K562 (cell line): Measurements from ENCODE around the gene SPIRE1. TPM values are rescaled to one million over a fixed set of nuclear protein-coding genes. Genes with fewer than 3 reads are reported as not detected.

Experiments used
- HIVEP1 ChIP-seq: fragments of 250-450 bp; sonication (Bioruptor Pico); IDR thresholded peaks from 2 replicates; pipeline ENCODE4 v1.4.0; 2020; ENCODE audit warnings: mild to moderate bottlenecking
- HNRNPLL ChIP-seq: fragments of 200-400 bp; formaldehyde crosslinking; IDR thresholded peaks from 2 replicates; pipeline ENCODE4 v1.6.1; 2017; ENCODE audit warnings: low read length, low read depth, mild to moderate bottlenecking; ENCODE audit not compliant: poor library complexity, severe bottlenecking
- IFI16 ChIP-seq: fragments of 250-450 bp; sonication (Bioruptor Pico); IDR thresholded peaks from 2 replicates; pipeline ENCODE4 v2.1.2; 2022; ENCODE audit warnings: mild to moderate bottlenecking, inconsistent platforms
- MED1 ChIP-seq: sonication (generic); formaldehyde crosslinking; IDR thresholded peaks from 2 replicates; pipeline ENCODE4 v1.8.1; 2023; ENCODE audit warnings: missing genetic modification reagents, borderline replicate concordance
- MYNN ChIP-seq, 2 experiments: sonication (generic); formaldehyde crosslinking in 1 of 2; IDR thresholded peaks; 2 replicates each; pipeline versions ENCODE4 v1.5.0 to v1.6.1; 2016 to 2020; ENCODE audit warnings: antibody characterized with exemption in 1 of 2, missing genetic modification reagents in 1 of 2
- NONO ChIP-seq, 2 experiments: fragments of 200-400 bp in 1 of 2; fragments of 450-650 bp in 1 of 2; formaldehyde crosslinking in 1 of 2; IDR thresholded peaks; 2 replicates each; pipeline ENCODE4 v1.6.1; 2017; ENCODE audit warnings: low read depth in 2 of 2, mild to moderate bottlenecking in 2 of 2, moderate library complexity in 2 of 2, low read length in 1 of 2
- NR2C1 ChIP-seq, 2 experiments: fragments of 450-650 bp; IDR thresholded peaks; 2 replicates each; pipeline ENCODE4 v1.6.1; 2017; ENCODE audit warnings: mild to moderate bottlenecking in 2 of 2, antibody characterized with exemption in 1 of 2, inconsistent platforms in 1 of 2, missing compliant biosample characterization in 1 of 2, missing genetic modification characterization in 1 of 2
- PHF21A ChIP-seq: fragments of 450-650 bp; IDR thresholded peaks from 2 replicates; pipeline ENCODE4 v1.6.1; 2017; ENCODE audit warnings: low read depth, borderline replicate concordance
- PHF8 ChIP-seq: fragments of 200-600 bp; sonication (generic); IDR thresholded peaks from 2 replicates; pipeline ENCODE4 v1.6.1; 2012; ENCODE audit warnings: mixed run types, mild to moderate bottlenecking, inconsistent platforms, low read length, moderate library complexity, borderline replicate concordance
- SRSF1 ChIP-seq: fragments of 200-400 bp; formaldehyde crosslinking; IDR thresholded peaks from 2 replicates; pipeline ENCODE4 v1.6.1; 2017; ENCODE audit warnings: mild to moderate bottlenecking, low read depth, low read length, moderate library complexity
- THRA ChIP-seq: fragments of 450-650 bp; IDR thresholded peaks from 2 replicates; pipeline ENCODE4 v1.6.1; 2017; ENCODE audit warnings: mild to moderate bottlenecking, moderate library complexity
- U2AF1 ChIP-seq: fragments of 200-400 bp; formaldehyde crosslinking; optimal IDR thresholded peaks from 2 replicates; pipeline ENCODE3; 2017; ENCODE audit warnings: mild to moderate bottlenecking, low read depth, low read length, moderate library complexity
- ZBTB34 ChIP-seq: fragments of 250-450 bp; sonication (Bioruptor Pico); IDR thresholded peaks from 2 replicates; pipeline ENCODE4 v1.8.0; 2021; ENCODE audit warnings: mild to moderate bottlenecking, moderate library complexity
- ZFPM2 ChIP-seq: fragments of 250-450 bp; sonication (Bioruptor Pico); IDR thresholded peaks from 2 replicates; pipeline ENCODE4 v1.5.1; 2022; ENCODE audit warnings: mild to moderate bottlenecking
- polyA plus RNA-seq, 8 experiments: library from polyadenylated mRNA; depleted of rRNA in 4 of 8; stranded (reverse) in 5 of 8; unstranded in 3 of 8; fragments of >200 nt; fragmentation: Nextera tagmentation in 2 of 8; fragmentation: Illumina TruSeq in 1 of 8; extraction: Ambion mirVana in 2 of 8; extraction: Trizol in 1 of 8; gene quantifications; 2 replicates each; pipeline versions ENCODE4 v1.2.1 to v1.2.3, GENCODE V29; 2011 to 2014; ENCODE audit warnings: inconsistent platforms in 1 of 8, missing spikeins in 1 of 8
- total RNA-seq, 7 experiments: library from RNA; depleted of rRNA in 6 of 7; stranded (reverse); fragments of >200 nt in 6 of 7; fragmentation: Illumina TruSeq in 2 of 7; extraction: Trizol in 2 of 7; gene quantifications; 2 replicates each; pipeline versions ENCODE4 v1.2.1 to v1.2.3, GENCODE V29; 2011 to 2021; ENCODE audit warnings: low replicate concordance in 1 of 7
- TF ChIP-seq, protein P1 (sequence below): fragments of 200-800 bp; sonication (Bioruptor generic); IDR thresholded peaks from 2 replicates; pipeline ENCODE4 v1.6.1; 2017; ENCODE audit warnings: missing genetic modification characterization, missing compliant biosample characterization
- TF ChIP-seq, protein P2 (sequence below): conservative IDR thresholded peaks from 2 replicates; pipeline ENCODE4 v1.6.1; 2011; ENCODE audit warnings: low read depth, mild to moderate bottlenecking, low read length; ENCODE audit not compliant: control insufficient read depth

SPIRE1 gene
- total and polyA plus RNA-seq, 9 of the 15 experiments (the other 6 are each of a cell fraction or from before 2014, with no cell fraction given), result 2.9 to 14.0 (median 10.2) TPM

GRCh38 chr18:12657684-12658425, at the start of gene SPIRE1 (continued):
- TF ChIP-seq, protein P1, sequence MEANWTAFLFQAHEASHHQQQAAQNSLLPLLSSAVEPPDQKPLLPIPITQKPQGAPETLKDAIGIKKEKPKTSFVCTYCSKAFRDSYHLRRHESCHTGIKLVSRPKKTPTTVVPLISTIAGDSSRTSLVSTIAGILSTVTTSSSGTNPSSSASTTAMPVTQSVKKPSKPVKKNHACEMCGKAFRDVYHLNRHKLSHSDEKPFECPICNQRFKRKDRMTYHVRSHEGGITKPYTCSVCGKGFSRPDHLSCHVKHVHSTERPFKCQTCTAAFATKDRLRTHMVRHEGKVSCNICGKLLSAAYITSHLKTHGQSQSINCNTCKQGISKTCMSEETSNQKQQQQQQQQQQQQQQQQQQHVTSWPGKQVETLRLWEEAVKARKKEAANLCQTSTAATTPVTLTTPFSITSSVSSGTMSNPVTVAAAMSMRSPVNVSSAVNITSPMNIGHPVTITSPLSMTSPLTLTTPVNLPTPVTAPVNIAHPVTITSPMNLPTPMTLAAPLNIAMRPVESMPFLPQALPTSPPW (CRISPR knock-in tag), result peak; percentile 46; the same call in 1 of the 2 replicates
- TF ChIP-seq HNRNPLL (no peak), NONO (IDR thresholded peaks at IDR 0.05; ENCODE audit: low read depth in 2 of 2, low read length in 1 of 2) (peak in 1 of 2 experiments; percentile 14; a peak in 1 of 4 replicates), ZFPM2 (peak; percentile 20; the same call in 1 of the 2 replicates), IFI16 (no peak), MYNN (IDR thresholded peaks at IDR 0.05) (no peak), MYNN (CRISPR knock-in tag; IDR thresholded peaks at IDR 0.05) (no peak), HIVEP1 (no peak), SRSF1 (no peak), U2AF1 (no peak), NR2C1 (IDR thresholded peaks at IDR 0.05) (no peak), NR2C1 (tag; IDR thresholded peaks at IDR 0.05) (no peak), THRA (no peak), PHF21A (no peak), ZBTB34 (CRISPR knock-in tag) (no peak), MED1 (CRISPR knock-in tag) (no peak), PHF8 (peak; percentile 40; the same call in 1 of the 2 replicates)
- TF ChIP-seq, protein P2, sequence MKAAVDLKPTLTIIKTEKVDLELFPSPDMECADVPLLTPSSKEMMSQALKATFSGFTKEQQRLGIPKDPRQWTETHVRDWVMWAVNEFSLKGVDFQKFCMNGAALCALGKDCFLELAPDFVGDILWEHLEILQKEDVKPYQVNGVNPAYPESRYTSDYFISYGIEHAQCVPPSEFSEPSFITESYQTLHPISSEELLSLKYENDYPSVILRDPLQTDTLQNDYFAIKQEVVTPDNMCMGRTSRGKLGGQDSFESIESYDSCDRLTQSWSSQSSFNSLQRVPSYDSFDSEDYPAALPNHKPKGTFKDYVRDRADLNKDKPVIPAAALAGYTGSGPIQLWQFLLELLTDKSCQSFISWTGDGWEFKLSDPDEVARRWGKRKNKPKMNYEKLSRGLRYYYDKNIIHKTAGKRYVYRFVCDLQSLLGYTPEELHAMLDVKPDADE, result 0 out of 2 replicates have a peak, but pooled peaks have one; percentile 18
